SK-N-SH treated with all-trans-retinoic acid at 6 μM for 48 hours (cell line): ENCODE data around the gene CNTFR.

ENCODE experiments used
- ATAC-seq: fragments of 200-7000 bp; cut with Tn5 transposase; 3 replicates; pipeline ENCODE4 v1.9.1; 2020; ENCODE audit warnings: mild to moderate bottlenecking, moderate library complexity
- ARNTL ChIP-seq: fragments of 450-650 bp; formaldehyde crosslinking; IDR thresholded peaks from 2 replicates; pipeline ENCODE4 v1.5.0; 2020; ENCODE audit warnings: low read depth, mild to moderate bottlenecking, moderate library complexity, borderline replicate concordance
- CREB5 ChIP-seq: fragments of 250-450 bp; sonication (Bioruptor Pico); IDR thresholded peaks from 2 replicates; pipeline ENCODE4 v1.5.1; 2020; ENCODE audit warnings: low read depth, mild to moderate bottlenecking, moderate library complexity
- CSDC2 ChIP-seq: fragments of 250-450 bp; sonication (Bioruptor Pico); IDR thresholded peaks from 2 replicates; pipeline ENCODE4 v1.5.0; 2020; ENCODE audit warnings: mild to moderate bottlenecking, moderate library complexity
- CSRNP3 ChIP-seq: fragments of 250-450 bp; sonication (Bioruptor Pico); IDR thresholded peaks from 2 replicates; pipeline ENCODE4 v1.5.1; 2021; ENCODE audit warnings: mild to moderate bottlenecking, moderate library complexity
- ESRRG ChIP-seq: fragments of 250-450 bp; sonication (Bioruptor Pico); IDR thresholded peaks from 2 replicates; pipeline ENCODE4 v1.6.1; 2021; ENCODE audit warnings: mild to moderate bottlenecking
- GLIS3 ChIP-seq: fragments of 250-450 bp; sonication (Bioruptor Pico); IDR thresholded peaks from 2 replicates; pipeline ENCODE4 v1.5.0; 2020; ENCODE audit warnings: mild to moderate bottlenecking, moderate library complexity
- PATZ1 ChIP-seq: fragments of 250-450 bp; sonication (Bioruptor Pico); IDR thresholded peaks from 2 replicates; pipeline ENCODE4 v1.8.0; 2020; ENCODE audit warnings: mild to moderate bottlenecking, moderate library complexity, borderline replicate concordance
- POU6F1 ChIP-seq: fragments of 250-450 bp; sonication (Bioruptor Pico); IDR thresholded peaks from 2 replicates; pipeline ENCODE4 v1.8.0; 2021; ENCODE audit warnings: low read depth, mild to moderate bottlenecking, moderate library complexity, borderline replicate concordance
- PPARA ChIP-seq: fragments of 250-450 bp; sonication (Bioruptor Pico); IDR thresholded peaks from 2 replicates; pipeline ENCODE4 v1.5.0; 2020; ENCODE audit warnings: mild to moderate bottlenecking, borderline replicate concordance
- RARB ChIP-seq: fragments of 250-450 bp; sonication (Bioruptor Pico); IDR thresholded peaks from 2 replicates; pipeline ENCODE4 v1.8.0; 2021; ENCODE audit warnings: mild to moderate bottlenecking, moderate library complexity
- SNAI2 ChIP-seq: fragments of 250-450 bp; sonication (Bioruptor Pico); IDR thresholded peaks from 2 replicates; pipeline ENCODE4 v1.5.0; 2020; ENCODE audit warnings: mild to moderate bottlenecking, moderate library complexity
- TCF4 ChIP-seq: fragments of 250-450 bp; sonication (Bioruptor Pico); IDR thresholded peaks from 2 replicates; pipeline ENCODE4 v1.8.0; 2021; ENCODE audit warnings: mild to moderate bottlenecking, moderate library complexity, borderline replicate concordance
- TOX ChIP-seq: fragments of 250-450 bp; sonication (Bioruptor Pico); IDR thresholded peaks from 2 replicates; pipeline ENCODE4 v1.8.0; 2021; ENCODE audit warnings: mild to moderate bottlenecking, moderate library complexity, borderline replicate concordance
- TSHZ2 ChIP-seq: fragments of 250-450 bp; sonication (Bioruptor Pico); IDR thresholded peaks from 2 replicates; pipeline ENCODE4 v1.5.0; 2020; ENCODE audit warnings: mild to moderate bottlenecking, moderate library complexity
- ZC3H10 ChIP-seq: fragments of 250-450 bp; sonication (Bioruptor Pico); IDR thresholded peaks from 2 replicates; pipeline ENCODE4 v1.5.1; 2021; ENCODE audit warnings: mild to moderate bottlenecking, moderate library complexity
- ZFP3 ChIP-seq: fragments of 250-450 bp; sonication (Bioruptor Pico); IDR thresholded peaks from 2 replicates; pipeline ENCODE4 v1.5.0; 2020; ENCODE audit warnings: mild to moderate bottlenecking, moderate library complexity
- ZFP30 ChIP-seq: fragments of 450-650 bp; formaldehyde crosslinking; IDR thresholded peaks from 2 replicates; pipeline ENCODE4 v1.5.0; 2022; ENCODE audit warnings: mild to moderate bottlenecking, moderate library complexity
- ZNF565 ChIP-seq: fragments of 450-650 bp; formaldehyde crosslinking; conservative IDR thresholded peaks from 2 replicates; pipeline ENCODE4 v1.5.0; 2020; ENCODE audit warnings: low read depth, mild to moderate bottlenecking, moderate library complexity
- ZNF70 ChIP-seq: fragments of 450-650 bp; formaldehyde crosslinking; IDR thresholded peaks from 2 replicates; pipeline ENCODE4 v1.5.0; 2020; ENCODE audit warnings: mild to moderate bottlenecking, moderate library complexity
- ZNF8 ChIP-seq: fragments of 450-650 bp; formaldehyde crosslinking; IDR thresholded peaks from 2 replicates; pipeline ENCODE4 v1.5.0; 2020; ENCODE audit warnings: mild to moderate bottlenecking, moderate library complexity

CNTFR gene

GRCh38 chr9:34607331-34607730 is 17.8 kb upstream of the CNTFR start:
- no peak for ATAC-seq
- no peak for TF ChIP-seq TOX
- TF ChIP-seq CSDC2 (CRISPR knock-in tag): no peak
- no peak for TF ChIP-seq PATZ1
- TF ChIP-seq ARNTL: no peak
- TF ChIP-seq ESRRG (CRISPR knock-in tag): no peak
- no peak for TF ChIP-seq ZFP30 (CRISPR knock-in tag)
- no peak for TF ChIP-seq CSRNP3 (CRISPR knock-in tag)
- TF ChIP-seq CREB5 (CRISPR knock-in tag): no peak
- TF ChIP-seq ZNF565: no peak
- no peak for TF ChIP-seq ZFP3 (CRISPR knock-in tag)
- TF ChIP-seq POU6F1: no peak
- no peak for TF ChIP-seq SNAI2 (CRISPR knock-in tag)
- TF ChIP-seq TSHZ2 (CRISPR knock-in tag): no peak
- TF ChIP-seq GLIS3 (CRISPR knock-in tag): no peak
- no peak for TF ChIP-seq RARB
- no peak for TF ChIP-seq ZNF70 (CRISPR knock-in tag)
- no peak for TF ChIP-seq ZC3H10
- TF ChIP-seq PPARA (CRISPR knock-in tag): no peak
- TF ChIP-seq TCF4 (CRISPR knock-in tag): no peak

- TF ChIP-seq ZNF8: no peak
- no peak for TF ChIP-seq ARNTL
- TF ChIP-seq POU6F1: no peak
- TF ChIP-seq PATZ1: no peak
- TF ChIP-seq, all 23 proteins: peak for 0
- ATAC-seq: no peak
Measured at GRCh38 chr9:34606905-34607304, 17.4 kb upstream of the CNTFR start.
